HG02588 (cell line): Measurements from ENCODE around the gene UGDH.
"Not testable (repeated sequence)": the region's sequence is repeated elsewhere in the genome, so short reads cannot be mapped to it uniquely, and the experiment has no call there.

Source experiments
- ATAC-seq: cut with Tn5 transposase; IDR thresholded peaks from one replicate; pipeline ENCODE4 v1.9.1; 2021; ENCODE audit warnings: mild to moderate bottlenecking, moderate library complexity; ENCODE audit not compliant: unreplicated experiment

UGDH gene

DNA sequence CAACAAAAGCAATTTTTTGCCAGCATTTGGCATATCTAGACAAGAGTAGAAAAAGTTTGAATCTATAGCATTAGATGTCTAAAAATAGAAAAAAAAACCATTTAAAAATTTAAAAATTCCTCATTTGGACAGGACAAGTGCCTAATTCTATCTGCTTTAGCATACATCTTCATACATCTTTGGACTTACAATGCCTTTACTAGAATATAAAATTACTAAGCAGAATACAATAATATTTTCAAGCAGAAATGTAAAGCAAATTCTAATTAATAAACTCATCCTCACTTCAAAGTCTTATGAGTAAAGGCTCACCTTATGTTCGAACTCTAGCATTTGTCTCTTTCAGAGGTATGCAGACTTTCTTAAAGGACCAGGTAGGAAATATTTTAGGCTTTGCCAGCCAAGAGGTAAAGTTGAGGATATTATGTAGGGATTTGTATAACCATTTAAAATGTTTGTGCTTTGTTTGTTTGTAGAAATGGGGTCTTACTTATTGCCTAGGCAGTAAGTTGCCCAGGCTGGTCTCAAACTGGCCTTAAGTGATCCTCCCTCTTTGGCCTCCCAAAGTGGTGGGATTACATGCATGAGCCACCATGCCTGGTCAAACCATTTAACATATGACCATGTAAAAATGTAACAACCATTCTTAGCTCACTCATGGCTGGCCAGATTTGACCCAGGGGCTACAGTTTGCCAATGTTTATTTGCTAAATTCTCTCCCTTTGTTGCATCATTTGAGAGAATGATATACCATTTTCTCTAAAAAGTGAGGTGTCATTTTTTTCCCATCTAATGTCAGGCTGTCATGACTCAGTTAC is 29.1 kb downstream of the UGDH start:
- ATAC-seq: no peak

DNA sequence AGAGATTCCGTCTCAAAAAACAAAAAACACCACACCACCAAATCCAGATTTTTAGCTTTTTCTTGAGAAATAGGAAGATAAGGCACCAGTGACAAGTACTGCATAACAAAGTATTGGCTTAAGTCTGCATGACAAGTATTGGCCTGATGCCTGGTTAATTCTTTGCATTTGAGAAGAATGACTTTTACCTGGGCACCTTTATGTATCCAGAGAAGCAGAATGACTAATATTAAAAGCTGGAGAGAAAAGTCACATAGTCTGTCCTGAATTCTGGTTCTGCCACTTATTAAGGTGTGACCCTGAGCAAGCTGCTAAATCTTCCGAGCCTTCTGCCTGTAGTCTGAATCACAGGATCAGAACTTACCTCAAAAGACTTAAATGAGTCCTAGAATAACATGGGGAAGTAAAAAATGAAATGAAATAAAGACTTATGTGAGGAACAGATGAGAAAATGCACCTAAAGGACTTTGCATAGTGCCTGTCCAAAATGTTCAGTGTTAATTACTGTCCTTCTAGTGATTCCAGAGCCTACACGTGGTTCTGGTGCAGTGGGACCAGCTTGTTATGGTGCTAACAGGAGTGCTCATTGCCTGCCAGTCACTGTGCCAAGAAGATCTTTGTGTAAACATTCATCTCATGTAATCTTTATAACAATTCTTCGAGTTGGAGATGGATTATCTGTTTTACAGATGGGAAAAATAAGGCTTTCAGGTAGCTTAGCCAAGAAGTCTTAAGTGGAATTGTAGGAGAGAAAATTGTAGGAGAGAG is 31.6 kb downstream of the UGDH start:
- ATAC-seq: no peak

DNA sequence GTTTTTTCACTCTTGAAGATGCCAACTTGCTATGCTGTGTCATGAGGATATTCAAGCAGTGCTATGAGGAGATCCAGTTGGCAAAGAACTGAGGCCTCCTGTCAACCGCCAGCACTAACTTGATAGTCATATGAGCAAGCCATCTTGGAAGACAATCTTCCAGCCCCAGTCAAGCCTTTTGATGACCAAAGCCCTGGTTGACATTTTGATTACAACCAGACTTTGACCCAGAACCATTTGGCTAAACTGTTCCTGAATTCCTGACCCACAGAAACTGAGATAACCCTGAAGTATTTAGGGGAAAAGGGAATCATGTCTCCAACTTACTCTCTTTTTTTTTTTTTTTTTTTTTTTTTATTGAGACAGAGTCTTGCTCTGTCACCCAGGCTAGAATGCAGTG is 32.9 kb downstream of the UGDH start:
- ATAC-seq: no peak

DNA sequence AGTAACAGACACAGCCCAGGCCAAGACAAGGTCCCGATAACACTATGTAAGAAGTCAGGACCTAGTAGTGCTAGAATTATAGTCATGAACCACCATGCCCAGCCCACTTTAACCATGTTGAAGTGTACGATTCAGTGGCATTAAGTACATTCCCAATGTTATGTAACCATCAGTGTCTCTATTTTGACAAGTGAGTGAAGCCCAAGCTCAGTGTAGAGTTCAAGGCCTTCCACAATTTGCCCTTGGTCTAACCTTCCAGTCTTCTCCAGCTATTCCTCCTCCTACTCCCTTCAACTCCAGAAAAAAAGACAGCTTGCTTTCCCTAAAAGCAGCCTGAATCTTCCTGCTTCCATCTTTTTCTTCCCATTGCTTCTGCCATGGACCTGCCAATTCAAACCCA is 36.9 kb downstream of the UGDH start:
- no peak for ATAC-seq

- ATAC-seq: no peak
These were observed 40.9 kb downstream of the UGDH start for GRCh38 chr4:39486221-39486804.

DNA sequence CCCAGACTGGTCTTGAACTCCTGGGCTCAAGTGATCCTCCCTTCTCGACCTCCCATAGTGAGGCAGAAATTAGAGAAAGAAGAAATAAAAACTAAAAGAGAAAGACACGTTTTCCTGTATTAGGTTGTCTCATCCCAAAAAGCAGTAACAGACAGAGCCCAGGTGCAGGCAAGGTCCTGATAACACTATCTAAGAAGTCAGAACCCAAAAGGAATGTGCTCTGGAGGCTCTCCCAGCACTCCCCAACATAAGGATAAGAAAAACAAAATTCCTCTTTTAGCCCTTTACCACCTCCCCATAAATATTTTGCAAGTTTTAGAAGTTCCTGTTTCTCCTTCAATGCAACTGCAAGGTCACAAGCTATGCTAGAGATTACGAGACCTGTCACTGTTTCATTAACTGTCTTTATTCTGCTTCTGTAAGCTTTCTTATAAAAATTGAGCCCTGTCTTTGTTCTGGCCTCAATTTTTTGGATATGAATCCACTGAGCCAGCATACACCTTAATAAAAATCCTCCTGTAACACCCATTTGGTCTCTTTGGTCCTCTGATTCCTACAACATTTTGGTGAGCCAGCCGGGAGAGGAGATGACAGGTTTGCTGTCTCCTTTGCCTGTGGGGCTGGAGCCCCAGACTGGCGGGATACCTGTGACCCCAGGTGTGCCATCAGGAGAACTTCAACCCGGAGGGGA is 42.5 kb downstream of the UGDH start:
- no peak for ATAC-seq

DNA sequence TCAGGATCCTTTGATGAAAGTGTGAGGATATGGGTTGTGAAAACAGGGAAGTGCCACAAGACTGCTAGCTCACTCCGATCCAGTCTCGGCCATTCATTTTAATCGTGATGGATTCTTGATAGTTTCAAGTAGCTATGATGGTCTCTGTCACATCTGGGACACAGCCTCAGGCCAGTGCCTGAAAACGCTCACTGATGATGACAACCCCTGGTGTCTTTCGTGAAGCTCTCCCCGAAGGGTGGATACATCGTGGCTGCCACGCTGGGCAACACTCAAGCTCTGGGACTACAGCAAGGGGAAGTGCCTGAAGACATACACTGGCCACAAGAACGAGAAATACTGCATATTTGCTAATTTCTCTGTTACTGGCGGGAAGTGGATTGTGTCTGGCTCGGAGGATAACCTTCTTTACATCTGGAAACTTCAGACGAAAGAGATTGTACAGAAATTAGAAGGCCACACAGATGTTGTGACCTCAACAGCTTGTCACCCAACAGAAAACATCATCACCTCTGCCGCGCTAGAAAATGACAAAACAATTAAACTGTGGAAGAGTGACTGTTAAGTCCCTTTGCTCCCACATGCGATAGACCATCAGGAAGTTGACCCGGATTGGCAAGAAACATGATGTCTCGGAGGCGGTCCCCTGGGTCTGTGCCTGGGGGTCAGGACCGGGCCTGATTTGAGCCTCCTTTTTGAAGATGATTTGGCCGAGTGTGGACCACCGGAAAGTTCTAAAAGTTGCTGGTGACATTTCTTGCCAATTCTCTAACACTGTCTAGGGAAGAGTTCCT is 46.1 kb downstream of the UGDH start:
- ATAC-seq: no peak

DNA sequence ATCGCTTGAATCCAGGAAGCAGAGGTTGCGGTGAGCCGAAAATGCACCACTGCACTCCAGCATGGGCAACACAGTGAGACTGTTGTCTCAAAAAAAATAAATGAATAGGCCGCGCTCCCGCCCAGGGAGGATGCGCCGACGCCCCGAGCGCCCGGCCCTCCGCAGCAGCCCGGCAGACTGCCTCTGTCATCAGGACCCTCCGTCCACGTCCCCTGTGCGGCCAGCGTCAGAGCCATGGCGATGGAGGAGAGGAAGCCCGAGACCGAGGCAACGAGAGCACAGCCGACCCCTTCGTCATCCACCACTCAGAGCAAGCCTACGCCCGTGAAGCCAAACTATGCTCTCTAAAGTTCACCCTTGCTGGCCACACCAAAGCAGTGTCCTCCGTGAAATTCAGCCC is 47.0 kb downstream of the UGDH start:
- ATAC-seq: no peak

- no peak for ATAC-seq
These were observed 50.9 kb downstream of the UGDH start for GRCh38 chr4:39476187-39476895.

DNA sequence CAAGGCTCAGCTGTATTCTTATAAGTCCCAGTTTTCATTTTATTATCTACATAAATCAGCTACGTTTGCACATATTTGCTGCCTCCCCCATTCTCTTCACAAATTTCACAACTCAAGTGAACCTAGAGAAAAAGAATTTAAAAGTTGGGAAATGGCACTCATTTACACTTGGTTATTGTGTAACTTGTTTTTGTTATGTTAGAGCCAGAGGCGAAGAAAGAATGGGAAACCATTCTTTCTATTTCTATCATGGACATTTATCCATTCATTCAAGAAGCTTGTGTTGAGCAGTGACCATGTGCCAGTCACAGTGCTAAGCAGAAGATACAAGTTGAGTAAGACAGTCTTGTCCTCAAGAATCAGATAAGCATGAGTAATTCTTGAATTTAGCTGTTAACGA is 54.8 kb downstream of the UGDH start:
- ATAC-seq: no peak

- no peak for ATAC-seq
These were observed 56.8 kb downstream of the UGDH start for GRCh38 chr4:39470402-39470801.

- peak; percentile 82 for ATAC-seq
These were observed 57.7 kb downstream of the UGDH start for GRCh38 chr4:39469429-39470077.

DNA sequence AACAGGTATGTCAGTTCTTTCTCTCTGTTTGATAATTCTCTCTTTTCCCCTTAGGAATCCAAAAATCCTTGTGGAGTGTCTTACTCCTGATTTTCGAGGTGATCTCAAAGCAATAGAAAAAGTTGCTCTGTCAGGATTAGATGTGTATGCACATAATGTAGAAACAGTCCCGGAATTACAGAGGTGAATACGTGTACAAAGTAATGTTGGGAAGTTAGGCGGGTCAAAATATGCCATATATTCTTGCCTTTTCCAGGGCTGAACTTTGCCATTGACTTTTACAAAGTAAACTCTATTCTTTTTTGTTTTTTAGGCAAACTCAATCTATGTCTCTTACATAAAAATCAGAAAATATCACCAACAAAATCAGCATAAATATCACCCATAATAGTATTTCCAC is 59.8 kb downstream of the UGDH start:
- no peak for ATAC-seq

DNA sequence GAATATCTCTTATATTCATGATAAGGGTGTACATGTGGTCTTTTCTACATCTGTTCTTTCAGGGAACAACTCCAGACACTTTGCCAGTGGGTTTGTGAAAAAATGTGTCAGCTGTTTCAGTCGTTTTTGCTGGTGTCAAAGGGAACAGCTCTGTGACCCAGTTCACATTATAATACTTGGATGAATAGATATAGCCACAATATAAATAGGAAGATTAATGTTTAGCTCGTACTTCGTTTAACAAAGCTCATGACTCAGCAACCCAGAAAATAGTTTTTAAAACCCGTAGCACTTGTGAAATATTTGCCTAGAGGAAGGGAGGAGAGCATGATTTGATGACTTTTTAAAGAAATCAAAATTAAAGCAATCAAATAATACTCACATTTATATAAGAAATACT is 60.5 kb downstream of the UGDH start:
- ATAC-seq: no peak

DNA sequence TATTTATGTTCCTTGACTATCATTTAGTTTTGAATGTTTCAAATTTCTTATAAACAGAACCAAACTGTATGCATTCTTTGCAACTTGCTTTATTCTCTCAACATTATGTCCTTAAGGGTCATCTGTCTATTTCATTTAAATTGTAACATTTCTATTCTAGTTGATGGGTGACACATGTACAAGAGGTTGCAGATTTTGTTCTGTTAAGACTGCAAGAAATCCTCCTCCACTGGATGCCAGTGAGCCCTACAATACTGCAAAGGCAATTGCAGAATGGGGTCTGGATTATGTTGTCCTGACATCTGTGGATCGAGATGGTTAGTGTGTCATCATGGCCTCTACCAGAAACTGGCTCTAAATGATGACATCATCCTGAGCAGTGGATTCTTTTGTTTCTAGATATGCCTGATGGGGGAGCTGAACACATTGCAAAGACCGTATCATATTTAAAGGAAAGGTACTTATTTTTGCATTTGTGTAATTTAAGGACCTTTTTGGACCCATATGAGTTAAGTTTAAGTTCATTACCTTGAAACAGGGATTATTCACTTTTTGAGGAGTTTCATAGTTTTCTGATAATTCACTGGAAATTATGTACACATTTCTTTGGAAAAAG is 62.2 kb downstream of the UGDH start:
- ATAC-seq: no peak

DNA sequence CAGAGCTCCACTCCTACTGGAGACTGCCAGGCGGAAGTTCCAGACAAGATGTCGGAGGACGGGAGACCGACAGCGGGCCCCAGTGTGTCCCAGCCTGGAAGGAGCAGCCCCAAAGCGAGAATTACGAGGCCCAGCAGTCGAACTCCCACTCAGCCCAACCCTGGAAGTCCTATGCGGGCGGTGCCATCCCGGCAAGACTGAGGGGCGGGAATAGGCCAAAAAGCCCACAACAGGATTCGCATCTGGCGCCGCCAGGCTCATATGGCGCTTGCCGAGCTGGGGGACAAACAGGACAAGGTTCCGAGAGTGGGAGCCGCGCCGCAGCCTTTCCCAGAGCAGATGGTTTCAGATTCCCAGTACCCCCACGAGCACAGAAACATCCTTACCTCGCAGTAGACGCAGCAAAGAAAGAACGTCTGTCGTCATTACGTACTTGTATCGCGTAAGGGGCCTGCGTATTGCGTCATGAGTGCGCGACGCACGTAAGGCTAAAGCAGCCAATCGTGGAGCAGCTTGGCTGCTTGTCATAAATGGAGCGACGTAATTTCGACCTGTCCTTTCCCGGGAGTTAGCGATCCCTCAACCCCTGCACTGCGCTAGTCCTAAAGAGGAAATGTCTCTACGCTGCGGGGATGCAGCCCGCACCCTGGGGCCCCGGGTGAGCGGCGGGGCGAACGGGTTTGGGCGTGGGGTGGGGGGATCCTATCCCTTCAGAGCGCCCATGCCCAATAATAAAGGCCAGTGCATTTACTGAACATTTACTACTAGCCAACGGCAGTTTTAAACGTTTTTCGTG is 68.5 kb downstream of the UGDH start, which contains the start of the genes LIAS and RPL9:
Gene LIAS (plus strand): TSS at position 552 of the 796 bp plus-strand sequence. CDS start 62 bp downstream, at position 614.
Gene RPL9 (minus strand): TSS at position 418 of the 796 bp plus-strand sequence. CDS start 483 bp downstream, outside the sequence.
- peak; percentile 86 for ATAC-seq

DNA sequence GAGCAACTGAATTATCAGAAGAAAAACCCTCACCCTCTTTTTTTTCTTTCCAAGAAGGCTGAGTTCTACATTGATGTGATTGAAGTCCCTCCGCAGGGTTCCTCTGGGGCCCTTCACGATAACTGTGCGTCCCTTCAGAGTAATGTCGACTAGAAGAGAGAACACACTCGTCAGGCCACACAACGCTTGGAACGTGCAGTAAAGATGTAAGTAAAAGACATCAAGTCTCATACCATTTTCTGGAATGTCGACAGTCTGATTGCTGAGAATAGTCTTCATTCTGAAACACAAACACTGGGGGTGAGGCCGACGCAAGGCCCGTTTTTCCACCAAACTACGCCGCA is 69.1 kb downstream of the UGDH start:
- not testable (repeated sequence) for ATAC-seq
